ENCODE data around the gene MAPK9.
"Not testable (repeated sequence)": the region's sequence is repeated elsewhere in the genome, so short reads cannot be mapped to it uniquely, and the experiment has no call there.

Gene MAPK9

GRCh38 chr5:180326989-180327565 lies 35.2 kb upstream of the MAPK9 start:
- no peak for DNase-seq (ENCODE audit: low spot score)

GRCh38 chr5:180324601-180324950 lies 32.7 kb upstream of the MAPK9 start:
- no peak for DNase-seq (ENCODE audit: low spot score)

- DNase-seq (ENCODE audit: low spot score) = no peak
These were observed 32.2 kb upstream of the MAPK9 start for GRCh38 chr5:180323941-180324600.

GRCh38 chr5:180323160-180323559 lies 31.3 kb upstream of the MAPK9 start:
- DNase-seq (ENCODE audit: low spot score) = no peak

DNA sequence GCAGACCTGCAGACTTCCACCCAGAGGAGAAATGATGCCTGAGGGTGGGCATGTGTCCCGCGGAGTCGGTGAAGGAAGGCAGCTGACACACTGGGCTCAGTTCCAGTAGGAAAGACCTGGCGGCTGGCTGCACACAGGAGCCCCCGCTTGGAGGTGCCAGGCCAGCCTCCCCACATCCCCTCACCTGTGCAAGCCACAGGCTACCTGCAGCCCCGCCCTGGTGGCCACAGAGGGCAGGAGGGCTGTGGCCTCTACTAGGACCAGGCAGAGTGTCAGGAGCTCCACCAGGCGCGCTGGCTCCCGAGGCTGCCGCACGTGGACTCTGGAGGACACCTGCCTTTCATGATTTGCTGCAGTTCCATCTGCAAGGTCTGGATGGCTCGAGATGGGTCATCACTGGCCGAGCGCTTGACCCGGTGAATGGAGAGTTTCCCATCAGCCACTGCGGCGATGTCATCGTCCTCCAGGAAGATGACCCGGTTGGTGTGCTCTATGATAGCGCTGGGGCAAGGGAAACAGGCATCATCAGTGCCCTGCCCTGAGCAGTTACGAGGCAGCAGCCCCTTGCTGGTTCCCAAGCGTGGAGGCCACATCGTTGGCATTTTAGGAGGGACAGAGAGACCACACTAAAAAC lies 26.7 kb upstream of the MAPK9 start:
- DNase-seq (ENCODE audit: low spot score) = no peak

GRCh38 chr5:180316586-180316985 lies 24.7 kb upstream of the MAPK9 start:
- DNase-seq (ENCODE audit: low spot score) = no peak

DNA sequence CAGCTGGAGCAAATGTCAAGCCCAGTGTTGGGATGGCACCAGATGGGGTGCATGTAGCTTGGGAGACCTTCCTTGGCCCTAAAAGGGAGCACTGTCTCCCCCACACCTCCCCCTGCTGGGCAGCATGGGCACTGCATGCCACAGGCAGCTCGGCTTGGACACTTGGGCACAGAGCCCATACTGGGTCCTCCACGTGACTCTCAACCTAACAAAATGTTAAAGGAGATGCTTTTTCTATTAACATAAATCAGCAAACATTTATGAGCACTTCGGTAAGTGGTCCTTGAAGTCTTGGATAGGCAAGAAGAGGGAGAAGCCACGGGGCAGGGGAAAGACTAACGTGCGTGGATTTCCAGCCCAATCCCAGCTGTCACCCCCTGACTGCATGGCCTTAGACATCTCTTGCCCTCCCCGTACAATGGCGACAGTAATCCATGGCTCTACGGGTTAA lies 23.9 kb upstream of the MAPK9 start:
- peak; percentile 78 for DNase-seq (ENCODE audit: low spot score)

DNA sequence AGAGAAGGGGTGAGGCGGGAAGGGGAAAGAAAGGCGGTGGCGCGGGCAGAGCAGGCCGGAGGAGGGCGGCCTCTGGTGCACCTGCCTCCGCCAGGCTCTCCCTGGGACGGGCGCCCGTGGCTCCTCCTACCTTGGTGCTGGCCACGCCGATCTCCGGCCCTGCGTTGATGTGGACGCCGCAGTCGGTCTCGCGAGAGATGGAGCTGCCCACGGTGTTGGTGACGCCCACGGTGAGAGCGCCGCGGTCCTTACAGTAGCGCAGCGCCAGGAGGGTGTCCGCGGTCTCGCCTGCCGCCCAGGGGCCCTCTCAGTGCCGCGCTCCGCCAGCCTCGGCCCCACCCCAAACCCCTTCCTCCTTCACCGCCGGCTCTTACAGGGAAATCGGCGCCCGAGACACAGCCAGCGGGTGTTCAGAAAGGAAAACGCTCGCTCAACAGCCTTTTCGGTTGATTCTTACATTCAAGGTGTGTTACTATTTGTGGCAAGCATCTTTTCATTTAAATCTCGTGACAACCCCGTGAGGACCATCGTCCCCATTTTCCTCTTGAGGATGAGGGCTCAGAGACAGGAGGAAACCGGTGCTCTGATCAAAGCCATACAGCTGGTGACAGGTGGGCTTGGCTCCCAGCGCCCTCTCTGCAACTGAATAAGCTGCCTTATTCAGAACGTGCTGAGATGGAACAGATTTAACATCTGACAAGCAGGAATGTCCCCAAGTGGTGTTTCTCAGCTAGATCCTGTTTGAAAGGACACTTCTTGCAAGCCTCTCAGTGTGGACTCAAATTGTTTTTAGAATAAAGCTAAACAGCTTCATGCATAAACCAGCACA lies 22.0 kb upstream of the MAPK9 start:
- peak; percentile 32 for DNase-seq (ENCODE audit: low spot score)

DNA sequence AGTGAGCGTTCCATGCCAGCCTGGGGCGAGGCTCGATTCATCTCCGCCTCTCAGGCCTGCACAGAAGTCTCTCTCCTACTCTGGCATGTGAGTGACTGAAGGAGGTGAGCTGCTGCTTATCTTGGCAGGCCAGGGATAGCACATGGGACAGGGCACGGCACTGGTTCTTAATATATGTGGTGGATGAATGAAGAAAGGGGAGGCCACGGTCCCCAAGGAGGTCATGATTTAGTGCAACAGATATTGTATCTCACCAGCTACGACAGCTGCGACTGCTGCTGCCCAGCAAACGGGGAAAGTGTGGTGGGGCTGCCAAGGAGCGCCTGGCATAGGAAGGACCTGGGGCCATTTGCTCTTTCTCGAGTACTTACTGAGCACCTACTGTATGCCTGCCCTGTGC lies 19.3 kb upstream of the MAPK9 start:
- no peak for DNase-seq (ENCODE audit: low spot score)

- no peak for DNase-seq (ENCODE audit: low spot score)
These were observed 14.9 kb upstream of the MAPK9 start for GRCh38 chr5:180306796-180307195.

DNA sequence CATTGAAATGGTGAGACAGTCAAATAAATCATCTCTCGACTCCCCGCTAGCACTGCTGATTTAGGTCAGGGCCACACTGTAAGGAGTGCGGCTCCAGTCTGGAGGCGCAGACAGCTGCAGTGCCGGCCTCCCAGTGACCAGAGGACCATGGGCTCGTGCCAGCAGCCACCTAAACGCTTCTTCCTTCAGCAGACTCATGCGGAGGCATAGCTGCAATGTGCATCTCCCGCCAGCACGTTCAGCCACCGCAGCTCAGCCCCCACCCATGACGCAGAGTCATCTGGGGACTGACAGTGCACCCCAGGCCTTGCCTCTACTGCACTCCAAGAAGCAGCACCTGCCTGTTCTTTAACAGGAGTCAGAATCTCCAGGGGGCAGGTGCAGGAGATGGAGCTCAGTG lies 13.6 kb upstream of the MAPK9 start:
- no peak for DNase-seq (ENCODE audit: low spot score)

GRCh38 chr5:180304431-180305375 lies 12.8 kb upstream of the MAPK9 start:
- no peak for DNase-seq (ENCODE audit: low spot score)

DNA sequence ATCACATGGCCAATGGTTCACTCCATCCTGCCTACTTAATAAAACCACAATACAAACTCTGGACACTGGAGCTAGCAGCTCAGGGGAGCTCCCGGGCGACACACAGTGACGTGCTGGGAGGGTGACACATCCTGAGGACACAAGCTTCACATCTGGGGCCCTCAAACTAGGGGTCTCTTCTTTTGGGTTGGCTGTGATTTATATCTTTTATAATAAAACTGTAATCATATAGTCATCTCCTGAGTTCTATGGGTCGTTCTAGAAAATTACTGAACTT lies 12.1 kb upstream of the MAPK9 start:
- no peak for DNase-seq (ENCODE audit: low spot score)

DNA sequence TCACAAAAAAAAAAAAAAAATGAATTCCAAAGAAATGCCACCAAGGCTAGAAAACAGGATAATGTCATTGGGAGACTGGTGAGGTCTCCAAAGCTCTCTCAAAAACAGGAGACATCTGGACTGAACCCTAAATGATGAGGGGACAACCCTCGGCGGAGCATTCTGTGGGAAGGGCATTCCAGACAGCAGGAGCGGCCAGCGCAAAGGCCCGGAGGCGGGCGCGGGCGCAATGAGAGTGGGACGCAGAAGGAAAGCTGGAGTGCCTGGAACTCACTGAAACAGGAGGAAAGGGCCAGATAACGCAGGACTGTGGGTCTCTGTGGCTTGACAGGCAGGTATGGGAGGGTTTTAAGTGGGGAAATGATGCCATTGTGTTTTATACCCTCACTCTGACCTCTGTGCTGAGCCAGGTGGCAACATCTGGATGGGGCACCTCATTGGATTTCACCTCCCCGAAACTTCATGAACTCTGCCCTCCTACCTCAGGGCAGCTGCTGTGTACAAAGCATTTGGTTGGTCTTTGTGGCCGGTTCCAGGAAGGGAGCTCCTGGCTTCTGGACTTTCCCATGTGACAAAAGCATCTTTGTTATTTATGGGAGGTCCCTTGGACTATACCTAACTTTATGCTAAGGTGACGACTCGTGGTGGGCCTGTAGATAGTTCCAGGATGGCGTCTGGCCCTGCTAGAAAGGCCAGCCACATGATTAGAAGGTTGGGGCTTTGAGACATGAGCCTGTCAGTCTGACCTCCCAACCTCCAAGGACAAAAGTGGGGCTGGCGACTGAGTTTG lies 11.5 kb upstream of the MAPK9 start:
- no peak for DNase-seq (ENCODE audit: low spot score)

DNA sequence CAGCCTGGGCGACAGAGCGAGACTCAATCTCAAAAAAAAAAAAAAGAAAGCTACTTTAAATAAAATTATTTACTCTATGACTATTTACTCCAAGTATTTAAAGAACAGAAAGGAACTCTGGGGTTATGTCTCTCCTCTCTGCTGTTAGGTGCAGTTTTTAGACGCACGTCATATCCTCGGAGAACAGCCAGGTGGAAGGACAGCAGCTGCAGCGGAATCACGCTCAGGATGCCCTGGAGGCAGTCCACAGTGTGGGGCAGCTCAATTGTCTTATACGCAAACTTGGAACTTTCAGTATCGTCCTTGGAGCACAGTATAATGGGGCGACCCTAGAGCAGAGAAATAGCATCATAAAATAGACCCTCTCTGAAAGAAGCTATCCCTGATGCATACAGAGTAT lies 10.4 kb upstream of the MAPK9 start:
- no peak for DNase-seq (ENCODE audit: low spot score)

DNA sequence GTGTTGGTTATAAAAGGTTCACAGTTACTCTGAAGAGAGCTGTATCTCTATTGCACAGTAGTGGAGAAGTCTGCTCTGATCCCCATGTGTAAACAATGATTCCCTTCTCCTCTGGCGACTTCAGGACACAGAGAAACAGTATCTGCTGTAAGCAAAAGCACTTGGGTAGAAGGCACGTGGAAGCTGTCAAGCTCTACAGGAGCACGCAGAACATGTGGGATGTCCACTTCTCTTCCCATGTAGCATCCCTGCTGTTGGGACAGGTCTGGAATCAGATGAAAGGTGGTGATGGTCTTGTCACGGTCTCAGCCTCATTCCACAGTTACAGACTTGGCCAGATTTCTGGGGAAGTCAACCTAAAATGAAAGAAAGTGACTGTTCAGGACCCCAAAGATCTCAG lies 9.4 kb upstream of the MAPK9 start:
- DNase-seq (ENCODE audit: low spot score) = no peak

- no peak for DNase-seq (ENCODE audit: low spot score)
These were observed 7.6 kb upstream of the MAPK9 start for GRCh38 chr5:180299526-180299925.

DNA sequence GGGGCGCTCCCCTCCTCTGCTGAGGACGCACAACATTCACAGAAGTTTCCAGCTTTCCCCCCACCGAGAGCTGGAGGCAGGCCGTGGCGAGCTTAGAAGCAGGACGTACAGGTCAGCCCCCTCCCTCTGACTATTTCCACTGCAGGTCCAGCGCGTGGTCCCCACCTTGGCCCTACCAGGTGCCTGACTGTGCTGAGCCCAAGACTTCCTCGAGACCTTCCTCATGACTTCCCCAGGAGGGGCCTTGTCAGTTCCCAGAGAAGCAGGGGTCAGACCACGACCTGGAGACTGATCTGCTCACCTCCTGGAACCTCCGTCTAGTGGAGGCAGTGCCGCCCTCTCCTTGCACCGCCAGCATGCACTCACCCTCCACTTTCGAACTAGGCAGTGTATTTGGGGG lies 7.1 kb upstream of the MAPK9 start:
- DNase-seq (ENCODE audit: low spot score) = not testable (repeated sequence)

- DNase-seq (ENCODE audit: low spot score) = no peak
These were observed 5.9 kb upstream of the MAPK9 start for GRCh38 chr5:180297587-180298282.

DNA sequence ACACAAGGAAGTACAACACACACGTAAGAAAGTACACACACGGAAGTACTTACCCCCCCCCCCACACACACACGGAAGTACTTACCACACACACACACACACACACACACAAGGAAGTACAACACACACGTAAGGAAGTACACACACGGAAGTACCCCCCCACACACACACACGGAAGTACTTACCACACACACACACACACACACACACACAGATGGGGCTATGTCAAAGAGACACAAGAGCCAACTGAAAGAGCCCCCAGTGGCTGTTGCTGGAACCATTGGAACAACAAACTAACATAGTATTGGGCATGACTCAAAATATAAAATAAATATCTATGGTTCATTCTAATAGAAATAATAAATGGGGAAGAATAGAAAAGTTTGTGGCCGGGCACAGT lies 4.9 kb upstream of the MAPK9 start:
- DNase-seq (ENCODE audit: low spot score) = no peak

All from CD4-positive, alpha-beta T cell treated with Interleukin-15 for 4 hours (primary cell).